Suprapubic skin (tissue), 4 donors: ENCODE data around the gene FRMPD1. TPM values are rescaled to one million over a fixed set of nuclear protein-coding genes. Genes with fewer than 3 reads are reported as not detected.

ENCODE experiments used
- DNase-seq, 2 donors: peaks; one replicate each; pipeline ENCODE4 v3.0.0-alpha.2; 2019; ENCODE audit warnings: low spot score in 2 of 2
- H3K27ac ChIP-seq: fragments of 200-600 bp; sonication (generic); one replicate; pipeline ENCODE4 v1.5.1; 2019
- H3K27me3 ChIP-seq: fragments of 200-600 bp; sonication (generic); one replicate; pipeline ENCODE4 v1.5.1; 2019
- H3K36me3 ChIP-seq: fragments of 200-600 bp; sonication (generic); one replicate; pipeline ENCODE4 v1.5.1; 2019
- H3K4me1 ChIP-seq: fragments of 200-600 bp; sonication (generic); one replicate; pipeline ENCODE4 v1.5.1; 2019
- H3K4me3 ChIP-seq: fragments of 200-600 bp; sonication (generic); one replicate; pipeline ENCODE4 v1.5.1; 2019; ENCODE audit warnings: mild to moderate bottlenecking
- H3K9me3 ChIP-seq: fragments of 200-600 bp; sonication (generic); one replicate; pipeline ENCODE4 v1.5.1; 2019
- CTCF ChIP-seq, 2 donors: fragments of 200-600 bp in 1 of 2; fragments of 450-650 bp in 1 of 2; sonication (generic) in 1 of 2; IDR thresholded peaks; one replicate each; pipeline ENCODE4 v1.5.1; 2016 to 2019; ENCODE audit warnings: antibody characterized with exemption in 2 of 2, mild to moderate bottlenecking in 1 of 2, moderate library complexity in 1 of 2
- EP300 ChIP-seq: sonication (generic); formaldehyde crosslinking; IDR thresholded peaks from one replicate; pipeline ENCODE4 v1.6.1; 2017; ENCODE audit warnings: antibody characterized with exemption
- POLR2A ChIP-seq, 2 donors: fragments of 450-650 bp; IDR thresholded peaks; one replicate each; pipeline ENCODE4 v1.6.1; 2017; ENCODE audit warnings: antibody characterized with exemption in 2 of 2, mild to moderate bottlenecking in 2 of 2, moderate library complexity in 2 of 2
- POLR2AphosphoS5 ChIP-seq, 3 donors: sonication (generic); formaldehyde crosslinking; IDR thresholded peaks; one replicate each; pipeline ENCODE4 v1.6.1; 2017; ENCODE audit warnings: antibody characterized with exemption in 3 of 3
- WGBS: methylation state at CpG from one replicate; pipeline ENCODE4 v1.1.5; 2018; 5-methylcytosine and 5-hydroxymethylcytosine counted together
- total RNA-seq, 4 donors: library from RNA; depleted of rRNA; stranded (reverse); fragments of >200 nt; gene quantifications; one replicate each; pipeline ENCODE4 v1.1.0, GENCODE V29; 2016

The FRMPD1 gene
- total RNA-seq, 4 donors from 2014 or later = 7.9 to 15.4 (median 11.2) TPM

DNA sequence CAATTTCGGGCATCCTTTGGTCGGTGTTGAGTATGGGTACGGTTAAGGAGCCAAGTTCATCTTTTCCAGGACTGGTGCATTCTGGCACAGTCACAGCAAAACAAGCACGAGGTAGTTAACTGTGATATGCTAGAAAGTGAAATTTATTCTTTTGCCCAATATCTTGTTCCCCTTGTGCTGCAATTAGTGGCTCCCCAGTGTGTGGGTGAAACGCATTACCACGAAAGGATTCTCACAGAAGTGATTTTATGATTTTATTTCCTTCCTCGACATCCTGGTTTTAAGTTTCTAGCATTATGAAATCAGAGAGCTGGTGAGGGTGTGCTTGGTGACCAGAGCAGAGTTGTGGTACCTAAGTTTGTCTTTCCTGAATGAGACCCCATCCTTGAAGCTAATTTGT is 1.5 kb downstream of the FRMPD1 start:
- peaks cover 39% of the 10 kb centered on the region for H3K27me3 ChIP-seq
- WGBS = 77% methylated on average over 7 of the region's 7 CpGs

GRCh38 chr9:37653385-37653784 is 2.6 kb downstream of the FRMPD1 start:
- H3K4me3 ChIP-seq = no peak overlapping the region
- H3K9me3 ChIP-seq = no peaks in the 10 kb centered on the region
- H3K4me1 ChIP-seq = peaks cover 13% of the 10 kb centered on the region
- no peaks in the 10 kb centered on the region for H3K36me3 ChIP-seq
- WGBS = 97% methylated on average over 2 of the region's 2 CpGs
- no peak for DNase-seq
- H3K27ac ChIP-seq = no peak overlapping the region
- H3K27me3 ChIP-seq = peaks cover 43% of the 10 kb centered on the region
- TF ChIP-seq POLR2AphosphoS5 (IDR thresholded peaks at IDR 0.05) = no peak
- no peak for TF ChIP-seq POLR2A (IDR thresholded peaks at IDR 0.05)
- no peak for TF ChIP-seq CTCF (IDR thresholded peaks at IDR 0.05)
- no peak for TF ChIP-seq EP300

More for the DNA sequence above, 1.5 kb downstream of the FRMPD1 start:
- H3K9me3 ChIP-seq = no peaks in the 10 kb centered on the region
- H3K36me3 ChIP-seq = no peaks in the 10 kb centered on the region
- no peak overlapping the region for H3K4me3 ChIP-seq
- H3K4me1 ChIP-seq = peaks cover 13% of the 10 kb centered on the region
- DNase-seq = no peak
- H3K27ac ChIP-seq = no peak overlapping the region
- TF ChIP-seq CTCF (IDR thresholded peaks at IDR 0.05) (no peak), POLR2A (IDR thresholded peaks at IDR 0.05) (no peak), EP300 (no peak)

DNA sequence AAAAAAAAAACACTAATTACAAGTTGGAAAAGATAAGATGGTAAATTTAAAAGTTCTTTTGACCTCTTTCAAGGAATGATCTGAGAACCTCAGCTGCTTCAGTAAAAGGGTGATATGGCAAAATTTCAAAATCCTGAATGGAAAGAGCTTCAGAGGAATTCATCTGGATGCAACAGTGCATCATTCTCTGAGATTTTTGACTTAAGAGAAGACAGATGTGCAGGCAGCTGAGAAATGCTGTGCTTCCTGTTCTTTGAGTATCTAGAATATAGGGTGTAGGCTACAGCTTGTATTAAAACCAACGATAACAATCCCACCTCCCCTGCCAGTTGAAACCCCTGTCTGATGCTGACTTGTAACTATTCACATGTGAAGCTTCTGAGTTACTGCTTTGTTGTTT is 6.2 kb downstream of the FRMPD1 start:
- Histone ChIP-seq H3K27me3 (peaks cover 43% of the 10 kb centered on the region), H3K4me3 (no peak overlapping the region), H3K9me3 (no peaks in the 10 kb centered on the region), H3K36me3 (no peaks in the 10 kb centered on the region), H3K27ac (no peak overlapping the region), H3K4me1 (no peaks in the 10 kb centered on the region)
- no peak for DNase-seq
- 31% methylated on average over 1 of the region's 1 CpG for WGBS
- no peak for TF ChIP-seq CTCF (IDR thresholded peaks at IDR 0.05)
- no peak for TF ChIP-seq EP300
- no peak for TF ChIP-seq POLR2A (IDR thresholded peaks at IDR 0.05)
- no peak for TF ChIP-seq POLR2AphosphoS5 (IDR thresholded peaks at IDR 0.05)

DNA sequence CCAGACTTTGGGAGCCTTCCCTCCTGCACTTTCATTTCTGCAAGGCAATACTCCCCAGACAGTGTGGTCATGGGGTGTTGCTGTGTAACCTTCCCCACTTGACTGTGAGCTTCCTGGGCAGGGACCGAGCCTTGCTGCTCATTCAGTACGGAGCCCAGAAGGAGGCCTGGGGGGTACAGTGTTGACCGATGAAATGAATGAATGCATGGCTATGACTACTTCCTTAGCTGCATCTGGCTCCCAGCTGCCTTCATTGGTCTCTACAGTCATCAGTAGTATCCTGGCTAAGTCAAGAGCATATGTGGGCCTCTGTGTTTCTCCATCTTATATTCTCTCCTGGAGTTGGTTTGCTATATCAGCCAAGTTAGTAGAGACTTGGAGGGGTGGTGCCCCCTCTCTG is 9.9 kb downstream of the FRMPD1 start:
- no peak overlapping the region for H3K27ac ChIP-seq
- no peaks in the 10 kb centered on the region for H3K36me3 ChIP-seq
- DNase-seq = no peak
- peaks cover 12% of the 10 kb centered on the region for H3K27me3 ChIP-seq
- no peak overlapping the region for H3K4me3 ChIP-seq
- no peaks in the 10 kb centered on the region for H3K4me1 ChIP-seq
- no peaks in the 10 kb centered on the region for H3K9me3 ChIP-seq
- WGBS = 71% methylated on average over 3 of the region's 3 CpGs
- no peak for TF ChIP-seq POLR2AphosphoS5 (IDR thresholded peaks at IDR 0.05)
- no peak for TF ChIP-seq EP300
- no peak for TF ChIP-seq CTCF (IDR thresholded peaks at IDR 0.05)
- no peak for TF ChIP-seq POLR2A (IDR thresholded peaks at IDR 0.05)

DNA sequence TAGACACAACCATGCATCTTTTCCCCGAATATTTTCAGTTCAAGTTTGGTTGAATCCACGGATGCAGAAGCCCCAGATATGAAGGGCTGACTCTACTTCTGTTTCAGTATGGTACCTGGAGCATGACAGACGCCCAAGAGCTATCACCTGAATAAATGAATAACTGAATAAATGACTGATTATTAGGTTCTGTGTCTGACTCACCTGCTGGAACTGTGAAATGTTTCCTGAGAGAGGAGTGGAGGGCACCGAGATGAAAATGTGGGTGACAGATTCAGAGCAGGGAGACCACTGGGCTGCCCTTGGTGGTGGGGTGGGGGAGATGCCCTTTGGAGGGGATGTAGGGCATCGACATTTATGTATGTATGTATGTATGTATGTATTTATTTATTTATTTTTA is 13.2 kb downstream of the FRMPD1 start:
- WGBS = 81% methylated on average over 5 of the region's 5 CpGs
- TF ChIP-seq CTCF (IDR thresholded peaks at IDR 0.05) = no peak
- TF ChIP-seq POLR2AphosphoS5 (IDR thresholded peaks at IDR 0.05) = no peak
- TF ChIP-seq EP300 = no peak
- no peak for TF ChIP-seq POLR2A (IDR thresholded peaks at IDR 0.05)

More for the DNA sequence above, 13.2 kb downstream of the FRMPD1 start:
- no peak overlapping the region for H3K27ac ChIP-seq
- H3K4me3 ChIP-seq = no peak overlapping the region
- H3K36me3 ChIP-seq = no peaks in the 10 kb centered on the region
- DNase-seq = no peak
- H3K4me1 ChIP-seq = no peaks in the 10 kb centered on the region
- H3K27me3 ChIP-seq = peaks cover 12% of the 10 kb centered on the region
- no peaks in the 10 kb centered on the region for H3K9me3 ChIP-seq
